ENCODE results near the gene DHX36.

Gene DHX36

DNA sequence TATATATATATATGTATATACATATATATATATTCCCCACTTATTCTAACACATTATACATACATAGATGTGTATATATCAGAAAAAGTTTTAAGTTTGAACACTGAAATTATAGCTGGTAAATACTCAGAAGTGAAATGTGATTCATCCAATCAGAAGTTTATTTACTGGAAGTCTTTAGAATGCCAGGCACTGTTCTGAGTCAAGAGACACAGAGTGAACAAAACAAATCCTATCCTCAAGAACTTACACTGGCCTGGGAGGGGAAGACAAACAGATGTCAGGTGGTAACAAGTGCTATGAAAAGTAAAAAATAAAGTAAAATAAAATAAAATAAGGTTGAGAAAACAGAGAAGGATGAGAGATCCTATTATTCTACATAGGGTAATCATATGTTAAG, 13.4 kb downstream of the DHX36 start:
- TF ChIP-seq CREB1 (IDR thresholded peaks at IDR 0.05; ENCODE audit: low read depth) (no peak), TCF12 (IDR thresholded peaks at IDR 0.05; ENCODE audit: low read depth) (no peak), NFIC (IDR thresholded peaks at IDR 0.05) (no peak), YY1 (IDR thresholded peaks at IDR 0.05; ENCODE audit: low read depth) (no peak), EP300 (IDR thresholded peaks at IDR 0.05; ENCODE audit: borderline replicate concordance) (no peak)

- TF ChIP-seq FOXM1 (IDR thresholded peaks at IDR 0.05; ENCODE audit: borderline replicate concordance, low read depth): no peak
- TF ChIP-seq TAF1 (IDR thresholded peaks at IDR 0.05; ENCODE audit: low read depth): no peak
- TF ChIP-seq CEBPB (IDR thresholded peaks at IDR 0.05): no peak
- TF ChIP-seq, protein P1, sequence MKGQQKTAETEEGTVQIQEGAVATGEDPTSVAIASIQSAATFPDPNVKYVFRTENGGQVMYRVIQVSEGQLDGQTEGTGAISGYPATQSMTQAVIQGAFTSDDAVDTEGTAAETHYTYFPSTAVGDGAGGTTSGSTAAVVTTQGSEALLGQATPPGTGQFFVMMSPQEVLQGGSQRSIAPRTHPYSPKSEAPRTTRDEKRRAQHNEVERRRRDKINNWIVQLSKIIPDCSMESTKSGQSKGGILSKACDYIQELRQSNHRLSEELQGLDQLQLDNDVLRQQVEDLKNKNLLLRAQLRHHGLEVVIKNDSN (IDR thresholded peaks at IDR 0.05): no peak
- TF ChIP-seq MAX (IDR thresholded peaks at IDR 0.05): no peak
These were observed 16.9 kb downstream of the DHX36 start for GRCh38 chr3:154307363-154307762.

- no peak for TF ChIP-seq REST (IDR thresholded peaks at IDR 0.05; ENCODE audit: low read depth)
- TF ChIP-seq, protein P1 (IDR thresholded peaks at IDR 0.05): no peak
- TF ChIP-seq NFIC (IDR thresholded peaks at IDR 0.05): no peak
- TF ChIP-seq EGR1 (IDR thresholded peaks at IDR 0.05): no peak
- no peak for TF ChIP-seq TAF1 (IDR thresholded peaks at IDR 0.05; ENCODE audit: low read depth)
- no peak for TF ChIP-seq MAX (IDR thresholded peaks at IDR 0.05)
- no peak for TF ChIP-seq RAD21 (IDR thresholded peaks at IDR 0.05; ENCODE audit: low read depth)
- TF ChIP-seq YY1 (IDR thresholded peaks at IDR 0.05; ENCODE audit: low read depth): no peak
- TF ChIP-seq CEBPB (IDR thresholded peaks at IDR 0.05): no peak
- no peak for TF ChIP-seq TEAD4 (IDR thresholded peaks at IDR 0.05)
- no peak for TF ChIP-seq FOXM1 (IDR thresholded peaks at IDR 0.05; ENCODE audit: borderline replicate concordance, low read depth)
- TF ChIP-seq ZBTB7A (IDR thresholded peaks at IDR 0.05; ENCODE audit: low read depth): no peak
- TF ChIP-seq TCF12 (IDR thresholded peaks at IDR 0.05; ENCODE audit: low read depth): no peak
- TF ChIP-seq CREB1 (IDR thresholded peaks at IDR 0.05; ENCODE audit: low read depth): no peak
- no peak for TF ChIP-seq EP300 (IDR thresholded peaks at IDR 0.05; ENCODE audit: borderline replicate concordance)
These were observed 19.4 kb downstream of the DHX36 start for GRCh38 chr3:154304936-154305335.

DNA sequence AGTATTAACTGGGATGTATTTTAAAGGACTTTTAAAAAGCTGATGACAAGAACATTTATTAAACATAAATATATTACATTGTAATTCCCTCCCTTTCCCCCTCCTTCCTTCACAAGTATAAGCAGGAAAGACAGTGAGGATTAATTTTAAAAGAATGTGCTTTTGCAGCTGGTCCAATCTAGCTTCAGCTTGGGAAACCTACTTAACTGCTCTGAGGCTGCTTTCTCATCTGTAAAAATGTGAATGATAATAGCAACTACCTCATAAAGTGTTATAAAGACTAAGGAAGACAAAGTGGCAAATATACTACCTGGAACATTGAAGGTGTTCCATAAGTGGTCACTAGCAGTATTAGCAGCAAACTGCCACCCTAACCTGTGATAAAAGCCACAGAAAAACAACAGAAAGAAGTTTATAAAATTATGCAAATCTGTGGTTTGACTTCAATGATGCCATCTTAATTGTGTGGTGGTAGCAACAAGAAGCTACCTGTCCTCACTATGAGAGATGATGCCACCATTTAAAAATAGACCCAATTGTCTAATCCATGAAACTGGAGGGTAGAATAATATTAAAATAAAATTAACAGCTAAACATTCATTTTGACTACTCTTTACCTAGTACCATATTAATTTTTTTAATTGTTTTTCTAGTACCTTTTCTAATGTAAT, 20.0 kb downstream of the DHX36 start:
- TF ChIP-seq TAF1 (IDR thresholded peaks at IDR 0.05; ENCODE audit: low read depth) (no peak), REST (IDR thresholded peaks at IDR 0.05; ENCODE audit: low read depth) (no peak), FOXM1 (IDR thresholded peaks at IDR 0.05; ENCODE audit: borderline replicate concordance, low read depth) (no peak), TEAD4 (IDR thresholded peaks at IDR 0.05) (no peak), CEBPB (IDR thresholded peaks at IDR 0.05) (no peak), RAD21 (IDR thresholded peaks at IDR 0.05; ENCODE audit: low read depth) (no peak), EGR1 (IDR thresholded peaks at IDR 0.05) (no peak), EP300 (IDR thresholded peaks at IDR 0.05; ENCODE audit: borderline replicate concordance) (no peak), NFIC (IDR thresholded peaks at IDR 0.05) (no peak)
- TF ChIP-seq, protein P1 (IDR thresholded peaks at IDR 0.05): no peak

GRCh38 chr3:154301561-154301960, 22.7 kb downstream of the DHX36 start:
- TF ChIP-seq RAD21 (IDR thresholded peaks at IDR 0.05; ENCODE audit: low read depth) (no peak), TCF12 (IDR thresholded peaks at IDR 0.05; ENCODE audit: low read depth) (no peak), MAX (IDR thresholded peaks at IDR 0.05) (no peak), NFIC (IDR thresholded peaks at IDR 0.05) (no peak), YY1 (IDR thresholded peaks at IDR 0.05; ENCODE audit: low read depth) (no peak), TAF1 (IDR thresholded peaks at IDR 0.05; ENCODE audit: low read depth) (no peak), CEBPB (IDR thresholded peaks at IDR 0.05) (no peak), EGR1 (IDR thresholded peaks at IDR 0.05) (no peak), TEAD4 (IDR thresholded peaks at IDR 0.05) (no peak), FOXM1 (IDR thresholded peaks at IDR 0.05; ENCODE audit: borderline replicate concordance, low read depth) (no peak)
- TF ChIP-seq, protein P1 (IDR thresholded peaks at IDR 0.05): no peak

Measured in Ishikawa (cell line).